Peyer's patch (tissue), 4 donors: ENCODE measurements around the gene SF3B2.
"Not testable (repeated sequence)": the region's sequence is repeated elsewhere in the genome, so short reads cannot be mapped to it uniquely, and the experiment has no call there.

Experiments used
- CTCF ChIP-seq, 6 experiments: fragments of 450-650 bp in 4 of 6; fragments of 200-600 bp in 2 of 6; sonication (generic) in 1 of 6; IDR thresholded peaks; one replicate each; pipeline ENCODE4 v1.5.1; 2017 to 2019; ENCODE audit warnings: antibody characterized with exemption in 6 of 6, mild to moderate bottlenecking in 3 of 6, moderate library complexity in 1 of 6
- POLR2A ChIP-seq, 2 donors: fragments of 450-650 bp; IDR thresholded peaks; one replicate each; pipeline ENCODE4 v1.5.1; 2017; ENCODE audit warnings: antibody characterized with exemption in 2 of 2, mild to moderate bottlenecking in 2 of 2, moderate library complexity in 2 of 2

- not testable (repeated sequence) for TF ChIP-seq CTCF, POLR2A (IDR thresholded peaks at IDR 0.05)
These were observed 62.8 kb downstream of the SF3B2 start for GRCh38 chr11:66114957-66115356.
